Loucy (cell line): Measurements from ENCODE around the gene ALX3.

ENCODE experiments used
- H2AFZ ChIP-seq: fragments of 200-600 bp; sonication (generic); 2 replicates; pipeline ENCODE4 v1.6.0; 2016; ENCODE audit warnings: antibody characterized with exemption, mild to moderate bottlenecking, low read length, moderate library complexity
- H3F3A ChIP-seq: fragments of 200-600 bp; 2 replicates; pipeline ENCODE4 v1.6.0; 2016; ENCODE audit warnings: antibody characterized with exemption, low read depth, mild to moderate bottlenecking
- H3K27me3 ChIP-seq: fragments of 200-600 bp; sonication (generic); 2 replicates; pipeline ENCODE4 v1.6.1; 2014; ENCODE audit warnings: low read length, mild to moderate bottlenecking; ENCODE audit not compliant: insufficient read depth, poor library complexity, severe bottlenecking
- H3K36me3 ChIP-seq: fragments of 200-600 bp; sonication (generic); 2 replicates; pipeline ENCODE4 v1.6.1; 2016; ENCODE audit warnings: low read length; ENCODE audit not compliant: insufficient read depth
- H3K4me1 ChIP-seq: fragments of 200-600 bp; sonication (generic); 2 replicates; pipeline ENCODE4 v1.5.1; 2014; ENCODE audit warnings: low read length, mild to moderate bottlenecking; ENCODE audit not compliant: insufficient read depth, poor library complexity, severe bottlenecking
- H3K4me2 ChIP-seq: fragments of 200-600 bp; sonication (generic); 2 replicates; pipeline ENCODE4 v1.6.0; 2014; ENCODE audit warnings: antibody characterized with exemption, low read length, low read depth, mild to moderate bottlenecking; ENCODE audit not compliant: poor library complexity, severe bottlenecking
- H3K4me3 ChIP-seq: fragments of 200-600 bp; sonication (generic); 2 replicates; pipeline ENCODE4 v1.5.1; 2014; ENCODE audit warnings: low read length, mild to moderate bottlenecking, mixed read lengths; ENCODE audit not compliant: poor library complexity, severe bottlenecking
- H3K79me2 ChIP-seq: fragments of 200-600 bp; sonication (generic); 2 replicates; pipeline ENCODE4 v1.6.1; 2014; ENCODE audit warnings: low read length; ENCODE audit not compliant: insufficient read depth
- H3K9ac ChIP-seq: fragments of 200-600 bp; sonication (generic); 2 replicates; pipeline ENCODE4 v1.6.0; 2014; ENCODE audit warnings: mild to moderate bottlenecking, low read depth, low read length, moderate library complexity; ENCODE audit not compliant: poor library complexity, severe bottlenecking
- H3K9me2 ChIP-seq: fragments of 200-600 bp; sonication (generic); replicated peaks from 2 replicates; pipeline ENCODE4 v1.6.1; 2016; ENCODE audit warnings: low read depth, low read length, mixed read lengths
- H3K9me3 ChIP-seq: fragments of 200-600 bp; sonication (generic); 2 replicates; pipeline ENCODE4 v1.6.1; 2014; ENCODE audit warnings: mild to moderate bottlenecking, antibody characterized with exemption, low read length, low read depth; ENCODE audit not compliant: insufficient read depth
- H4K20me1 ChIP-seq: fragments of 200-600 bp; sonication (generic); 2 replicates; pipeline ENCODE4 v1.6.0; 2014; ENCODE audit warnings: antibody characterized with exemption, low read length, mild to moderate bottlenecking; ENCODE audit not compliant: insufficient read depth, poor library complexity, severe bottlenecking
- EZH2phosphoT487 ChIP-seq: fragments of 200-600 bp; IDR thresholded peaks from 2 replicates; pipeline ENCODE4 v1.6.1; 2018; ENCODE audit warnings: antibody characterized with exemption, mild to moderate bottlenecking, moderate library complexity, borderline replicate concordance
- TF ChIP-seq, protein P1 (sequence below): fragments of 200-600 bp; sonication (generic); conservative IDR thresholded peaks from 2 replicates; pipeline ENCODE4 v1.5.1; 2014; ENCODE audit warnings: mild to moderate bottlenecking, antibody characterized with exemption, low read length

ALX3 gene

DNA sequence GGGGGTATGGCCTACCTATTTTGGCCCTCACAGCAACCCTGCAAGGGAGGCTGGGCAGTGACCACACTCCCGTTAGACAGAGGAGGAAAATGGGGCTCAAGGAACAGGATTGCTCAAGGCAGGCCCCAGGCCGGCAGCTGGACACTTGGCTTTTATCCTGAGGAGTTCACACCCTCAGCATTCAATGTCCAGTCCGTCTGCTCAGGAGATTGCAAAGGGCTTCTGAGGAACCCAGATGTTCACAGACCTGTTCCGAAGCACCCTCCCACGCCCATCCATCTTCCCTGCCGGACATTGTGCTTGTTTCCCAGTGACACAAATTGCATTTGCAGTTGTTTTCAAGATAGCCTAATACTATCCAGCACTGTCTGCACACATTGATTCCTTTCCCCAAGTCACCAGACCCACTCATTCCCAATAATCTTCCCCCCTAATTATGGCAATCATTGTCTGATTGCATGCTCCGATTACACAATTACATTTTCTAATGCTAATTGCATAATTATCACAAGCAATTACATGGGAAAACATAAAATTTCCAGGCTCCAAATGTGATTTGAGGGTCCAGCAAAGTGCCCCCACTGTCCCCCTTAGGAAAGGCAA lies 37.5 kb upstream of the ALX3 start:
- Histone ChIP-seq H3K27me3 (no peaks in the 10 kb centered on the region), H3K4me2 (no peak overlapping the region), H3K36me3 (no peaks in the 10 kb centered on the region), H3K9me2 (no peaks in the 10 kb centered on the region), H3K4me3 (no peak overlapping the region), H3K9ac (no peak overlapping the region), H4K20me1 (no peaks in the 10 kb centered on the region), H3K79me2 (no peaks in the 10 kb centered on the region), H3F3A (no peaks in the 10 kb centered on the region), H3K4me1 (peaks cover 9% of the 10 kb centered on the region), H2AFZ (no peak overlapping the region), H3K9me3 (no peaks in the 10 kb centered on the region)
- TF ChIP-seq EZH2phosphoT487 = no peak
- TF ChIP-seq, protein P1, sequence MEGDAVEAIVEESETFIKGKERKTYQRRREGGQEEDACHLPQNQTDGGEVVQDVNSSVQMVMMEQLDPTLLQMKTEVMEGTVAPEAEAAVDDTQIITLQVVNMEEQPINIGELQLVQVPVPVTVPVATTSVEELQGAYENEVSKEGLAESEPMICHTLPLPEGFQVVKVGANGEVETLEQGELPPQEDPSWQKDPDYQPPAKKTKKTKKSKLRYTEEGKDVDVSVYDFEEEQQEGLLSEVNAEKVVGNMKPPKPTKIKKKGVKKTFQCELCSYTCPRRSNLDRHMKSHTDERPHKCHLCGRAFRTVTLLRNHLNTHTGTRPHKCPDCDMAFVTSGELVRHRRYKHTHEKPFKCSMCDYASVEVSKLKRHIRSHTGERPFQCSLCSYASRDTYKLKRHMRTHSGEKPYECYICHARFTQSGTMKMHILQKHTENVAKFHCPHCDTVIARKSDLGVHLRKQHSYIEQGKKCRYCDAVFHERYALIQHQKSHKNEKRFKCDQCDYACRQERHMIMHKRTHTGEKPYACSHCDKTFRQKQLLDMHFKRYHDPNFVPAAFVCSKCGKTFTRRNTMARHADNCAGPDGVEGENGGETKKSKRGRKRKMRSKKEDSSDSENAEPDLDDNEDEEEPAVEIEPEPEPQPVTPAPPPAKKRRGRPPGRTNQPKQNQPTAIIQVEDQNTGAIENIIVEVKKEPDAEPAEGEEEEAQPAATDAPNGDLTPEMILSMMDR = no peak

DNA sequence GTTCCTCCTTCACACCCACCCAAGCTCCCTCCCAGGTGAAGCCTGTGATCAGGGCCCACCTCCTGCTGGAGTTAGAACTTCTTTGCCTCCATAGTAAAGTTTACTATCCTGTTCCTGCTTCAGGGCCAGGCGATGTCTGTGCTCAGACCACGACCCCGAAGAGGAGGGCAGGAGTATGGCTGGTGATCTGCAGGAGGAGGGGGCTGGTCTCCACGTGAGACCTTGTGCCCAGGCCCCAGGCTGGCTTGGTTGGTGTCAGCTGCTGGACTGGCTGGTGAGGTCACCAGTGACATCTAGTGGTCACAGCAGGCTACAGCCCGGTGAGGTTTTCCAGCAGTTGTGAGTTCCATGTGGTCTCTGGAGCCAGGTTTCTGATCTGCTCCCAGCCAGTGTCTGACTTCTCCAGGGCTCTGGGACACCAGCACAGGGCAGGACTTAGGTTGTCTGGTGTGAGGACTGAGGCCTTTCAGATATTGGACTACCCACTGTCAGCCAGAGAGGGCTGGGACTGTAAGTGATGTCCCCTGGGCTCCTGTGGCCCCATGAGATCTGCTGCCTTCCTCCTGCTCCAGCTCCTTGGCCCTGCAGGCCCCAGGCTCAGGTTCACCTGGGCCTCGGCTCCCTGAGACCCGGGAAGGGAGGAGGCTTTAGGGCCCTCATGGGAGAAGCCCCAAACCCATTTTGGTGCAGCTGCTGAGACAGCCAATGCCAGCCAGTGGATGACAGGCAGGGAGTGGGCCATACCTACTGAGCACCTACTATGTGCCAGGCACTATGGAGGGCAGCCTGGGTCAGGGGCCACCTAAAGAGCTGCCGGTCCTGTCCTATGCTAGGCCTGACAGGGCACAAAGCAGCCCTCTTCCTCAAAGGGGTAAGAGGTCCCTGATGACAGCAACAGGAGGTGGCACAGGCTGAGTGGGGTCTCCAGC lies 35.8 kb upstream of the ALX3 start:
- no peak overlapping the region for H2AFZ ChIP-seq

DNA sequence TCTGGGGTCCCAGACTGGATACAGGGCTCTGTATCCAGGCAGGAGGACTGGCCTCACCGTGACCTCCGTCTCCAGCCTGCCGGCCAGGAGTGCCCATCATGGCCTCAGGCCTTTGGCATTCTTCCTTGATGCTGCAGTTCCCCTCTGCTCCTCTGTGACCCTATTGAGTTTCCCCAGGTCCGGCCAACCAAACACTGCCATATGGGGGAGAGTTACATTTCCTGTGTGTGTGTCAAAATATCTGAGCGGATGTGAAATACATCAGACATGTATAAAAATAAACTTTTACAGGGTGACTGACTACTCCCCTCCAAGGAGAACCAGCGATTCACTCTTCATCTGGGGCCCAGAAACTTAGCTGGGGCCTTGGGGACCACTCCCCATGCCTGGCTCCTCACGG lies 31.6 kb upstream of the ALX3 start:
- TF ChIP-seq EZH2phosphoT487 = no peak
- TF ChIP-seq, protein P1 = no peak
- Histone ChIP-seq H3K9ac (no peak overlapping the region), H3K36me3 (no peaks in the 10 kb centered on the region), H3F3A (no peaks in the 10 kb centered on the region), H3K4me3 (no peak overlapping the region), H3K79me2 (no peaks in the 10 kb centered on the region), H3K27me3 (no peaks in the 10 kb centered on the region), H2AFZ (no peak overlapping the region), H3K9me2 (no peaks in the 10 kb centered on the region), H3K9me3 (no peaks in the 10 kb centered on the region), H3K4me1 (peaks cover 9% of the 10 kb centered on the region), H3K4me2 (no peak overlapping the region), H4K20me1 (no peaks in the 10 kb centered on the region)

More for the DNA sequence above, 35.8 kb upstream of the ALX3 start:
- TF ChIP-seq, protein P1 = peak; percentile 95
- no peak for TF ChIP-seq EZH2phosphoT487
- H4K20me1 ChIP-seq = no peaks in the 10 kb centered on the region
- no peaks in the 10 kb centered on the region for H3K79me2 ChIP-seq
- no peak overlapping the region for H3K9ac ChIP-seq
- H3K9me3 ChIP-seq = no peaks in the 10 kb centered on the region
- H3K4me1 ChIP-seq = peaks cover 9% of the 10 kb centered on the region
- H3K27me3 ChIP-seq = no peaks in the 10 kb centered on the region
- no peaks in the 10 kb centered on the region for H3F3A ChIP-seq
- H3K4me2 ChIP-seq = no peak overlapping the region
- H3K36me3 ChIP-seq = no peaks in the 10 kb centered on the region
- no peaks in the 10 kb centered on the region for H3K9me2 ChIP-seq
- no peak overlapping the region for H3K4me3 ChIP-seq
